ENCODE data around the gene FHIP2A.
"Not testable (repeated sequence)": the region's sequence is repeated elsewhere in the genome, so short reads cannot be mapped to it uniquely, and the experiment has no call there.

FHIP2A gene

GRCh38 chr10:114821293-114821914 is at the start of gene FHIP2A:
Gene FHIP2A (plus strand): TSS chr10:114821780. CDS start chr10:114822079, 299 bp downstream.
- FAIRE-seq: no peak

- FAIRE-seq: no peak
Measured at GRCh38 chr10:114772496-114773196, 48.9 kb upstream of the FHIP2A start.

- no peak for FAIRE-seq
Measured at GRCh38 chr10:114773197-114773532, 48.4 kb upstream of the FHIP2A start.

GRCh38 chr10:114775082-114775481 is 46.5 kb upstream of the FHIP2A start:
- not testable (repeated sequence) for FAIRE-seq

GRCh38 chr10:114777415-114777814 is 44.2 kb upstream of the FHIP2A start:
- FAIRE-seq: no peak

GRCh38 chr10:114779803-114780576 is 41.6 kb upstream of the FHIP2A start:
- peak; percentile 98 for FAIRE-seq

- no peak for FAIRE-seq
Measured at GRCh38 chr10:114780577-114781184, 40.9 kb upstream of the FHIP2A start.

GRCh38 chr10:114782666-114783065 is 38.9 kb upstream of the FHIP2A start:
- no peak for FAIRE-seq

GRCh38 chr10:114783686-114784085 is 37.9 kb upstream of the FHIP2A start:
- FAIRE-seq: no peak

GRCh38 chr10:114786492-114786891 is 35.1 kb upstream of the FHIP2A start:
- FAIRE-seq: peak; percentile 98

GRCh38 chr10:114787131-114787530 is 34.4 kb upstream of the FHIP2A start:
- not testable (repeated sequence) for FAIRE-seq

- no peak for FAIRE-seq
Measured at GRCh38 chr10:114791768-114792167, 29.8 kb upstream of the FHIP2A start.

GRCh38 chr10:114795039-114795438 is 26.5 kb upstream of the FHIP2A start:
- peak; percentile 5 for FAIRE-seq

- FAIRE-seq: no peak
Measured at GRCh38 chr10:114800361-114800760, 21.2 kb upstream of the FHIP2A start.

- FAIRE-seq: no peak
Measured at GRCh38 chr10:114801411-114801813, 20.2 kb upstream of the FHIP2A start.

GRCh38 chr10:114802177-114802576 is 19.4 kb upstream of the FHIP2A start:
- FAIRE-seq: no peak

GRCh38 chr10:114806562-114807391 is 14.8 kb upstream of the FHIP2A start:
- no peak for FAIRE-seq

GRCh38 chr10:114808982-114809381 is 12.6 kb upstream of the FHIP2A start:
- FAIRE-seq: no peak

GRCh38 chr10:114810926-114811325 is 10.7 kb upstream of the FHIP2A start:
- no peak for FAIRE-seq

- no peak for FAIRE-seq
Measured at GRCh38 chr10:114811862-114812261, 9.7 kb upstream of the FHIP2A start.

GRCh38 chr10:114815791-114816190 is 5.8 kb upstream of the FHIP2A start:
- no peak for FAIRE-seq

GRCh38 chr10:114816308-114816707 is 5.3 kb upstream of the FHIP2A start:
- no peak for FAIRE-seq

GRCh38 chr10:114819322-114819721 is 2.3 kb upstream of the FHIP2A start:
- FAIRE-seq: no peak
